ENCODE measurements around the gene RPH3AL.

DNA sequence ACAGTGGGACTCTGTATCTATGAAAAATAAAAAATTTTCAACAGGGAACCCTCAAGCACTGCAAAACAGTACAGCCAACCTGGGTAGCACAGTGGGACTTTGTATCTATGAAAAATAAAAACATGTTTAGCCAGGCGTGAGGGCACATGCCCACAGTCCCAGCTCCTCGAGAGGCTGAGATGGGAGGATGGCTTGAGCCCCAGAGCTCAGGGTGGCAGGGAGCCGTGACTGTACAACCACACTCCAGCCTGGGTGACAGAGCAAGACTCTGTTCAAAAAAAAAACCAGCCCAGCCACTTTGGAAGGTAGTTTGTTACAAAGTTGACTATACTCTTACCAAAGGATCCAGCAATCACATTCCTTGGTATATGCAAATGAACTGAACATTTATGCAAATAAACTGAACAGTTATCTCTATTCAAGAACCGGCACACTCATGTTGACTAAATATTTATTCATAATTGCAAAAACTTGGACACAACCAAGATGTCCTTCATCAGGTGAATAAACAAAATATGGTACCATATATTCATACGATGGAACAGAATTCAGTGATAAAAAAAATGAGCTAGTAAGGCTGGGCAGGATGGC lies 5.2 kb downstream of the RPH3AL start:
- TF ChIP-seq, protein P1, sequence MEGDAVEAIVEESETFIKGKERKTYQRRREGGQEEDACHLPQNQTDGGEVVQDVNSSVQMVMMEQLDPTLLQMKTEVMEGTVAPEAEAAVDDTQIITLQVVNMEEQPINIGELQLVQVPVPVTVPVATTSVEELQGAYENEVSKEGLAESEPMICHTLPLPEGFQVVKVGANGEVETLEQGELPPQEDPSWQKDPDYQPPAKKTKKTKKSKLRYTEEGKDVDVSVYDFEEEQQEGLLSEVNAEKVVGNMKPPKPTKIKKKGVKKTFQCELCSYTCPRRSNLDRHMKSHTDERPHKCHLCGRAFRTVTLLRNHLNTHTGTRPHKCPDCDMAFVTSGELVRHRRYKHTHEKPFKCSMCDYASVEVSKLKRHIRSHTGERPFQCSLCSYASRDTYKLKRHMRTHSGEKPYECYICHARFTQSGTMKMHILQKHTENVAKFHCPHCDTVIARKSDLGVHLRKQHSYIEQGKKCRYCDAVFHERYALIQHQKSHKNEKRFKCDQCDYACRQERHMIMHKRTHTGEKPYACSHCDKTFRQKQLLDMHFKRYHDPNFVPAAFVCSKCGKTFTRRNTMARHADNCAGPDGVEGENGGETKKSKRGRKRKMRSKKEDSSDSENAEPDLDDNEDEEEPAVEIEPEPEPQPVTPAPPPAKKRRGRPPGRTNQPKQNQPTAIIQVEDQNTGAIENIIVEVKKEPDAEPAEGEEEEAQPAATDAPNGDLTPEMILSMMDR (IDR thresholded peaks at IDR 0.05) = no peak
- TF ChIP-seq POLR2A (IDR thresholded peaks at IDR 0.05) (no peak), POLR2AphosphoS5 (IDR thresholded peaks at IDR 0.05) (no peak), EP300 (IDR thresholded peaks at IDR 0.05) (no peak)
